Endodermal cell (in vitro differentiated cells): Measurements from ENCODE around the gene ZNF544. TPM values are rescaled to one million over a fixed set of nuclear protein-coding genes. Genes with fewer than 3 reads are reported as not detected.
A peak's percentile ranks its signal among the peaks of the same experiment; 100 is the strongest.

ENCODE experiments used
- DNase-seq: peaks from one replicate; pipeline ENCODE4 v3.0.0-alpha.2; 2017
- H3K27ac ChIP-seq: 2 replicates; pipeline ENCODE4 v1.5.1; 2013; ENCODE audit warnings: mild to moderate bottlenecking, low read depth, low read length, moderate library complexity
- H3K27me3 ChIP-seq: 2 replicates; pipeline ENCODE4 v1.6.1; 2013; ENCODE audit warnings: mild to moderate bottlenecking, low read length, moderate library complexity; ENCODE audit not compliant: insufficient read depth, control insufficient read depth, poor library complexity, severe bottlenecking
- H3K36me3 ChIP-seq: 2 replicates; pipeline ENCODE4 v1.7.0; 2013; ENCODE audit warnings: mild to moderate bottlenecking, low read length, moderate library complexity; ENCODE audit not compliant: control insufficient read depth, insufficient read depth
- H3K4me1 ChIP-seq: one replicate; pipeline ENCODE4 v1.7.0; 2013; ENCODE audit warnings: low read length; ENCODE audit not compliant: control insufficient read depth, insufficient read depth
- H3K4me3 ChIP-seq: 2 replicates; pipeline ENCODE4 v1.5.1; 2013; ENCODE audit warnings: mild to moderate bottlenecking, low read length, moderate library complexity
- H3K9ac ChIP-seq: 2 replicates; pipeline ENCODE4 v1.6.1; 2013; ENCODE audit warnings: mild to moderate bottlenecking, low read length, moderate library complexity; ENCODE audit not compliant: poor library complexity, severe bottlenecking; ENCODE audit errors: extremely low read depth
- H3K9me3 ChIP-seq: 2 replicates; pipeline ENCODE4 v1.6.1; 2013; ENCODE audit warnings: mild to moderate bottlenecking, low read length, moderate library complexity; ENCODE audit not compliant: control insufficient read depth
- H3K27ac Mint-ChIP-seq: 2 replicates; pipeline ENCODE4 v1.8.0; 2020; ENCODE audit warnings: mixed read lengths
- H3K27me3 Mint-ChIP-seq: 2 replicates; pipeline ENCODE4 v1.8.0; 2021; ENCODE audit warnings: mild to moderate bottlenecking, mixed read lengths; ENCODE audit not compliant: insufficient read depth
- H3K36me3 Mint-ChIP-seq: 2 replicates; pipeline ENCODE4 v1.8.0; 2020; ENCODE audit warnings: low read depth, mixed read lengths
- H3K4me1 Mint-ChIP-seq: 2 replicates; pipeline ENCODE4 v1.8.0; 2020; ENCODE audit warnings: mixed read lengths
- H3K4me3 Mint-ChIP-seq: 2 replicates; pipeline ENCODE4 v1.8.0; 2020; ENCODE audit warnings: mild to moderate bottlenecking, moderate library complexity, mixed read lengths
- H3K9me3 Mint-ChIP-seq: 2 replicates; pipeline ENCODE4 v1.8.0; 2020; ENCODE audit warnings: mild to moderate bottlenecking, mixed read lengths
- WGBS, 2 experiments: methylation state at CpG; one replicate each; pipeline versions ENCODE4 v1.1.5 to v1.1.7; 2013; ENCODE audit warnings: missing lambda C conversion rate in 2 of 2, mixed read lengths in 1 of 2; ENCODE audit not compliant: insufficient coverage in 1 of 2, insufficient read length in 1 of 2; 5-methylcytosine and 5-hydroxymethylcytosine counted together
- total RNA-seq, 2 donors: library from RNA; stranded (reverse); fragmentation: NEBNext Ultra II Directional in 1 of 2; extraction: Animal tissue kit (Norgen Biotek cat#: 25700) in 1 of 2; gene quantifications; 2 replicates in 1 of 2; 3 replicates in 1 of 2; pipeline ENCODE4 v1.2.1, GENCODE V29; 2021
- TF ChIP-seq, protein P1 (sequence below): fragments of 200-600 bp; sonication (generic); conservative IDR thresholded peaks from 2 replicates; pipeline ENCODE4 v1.5.0; 2021; ENCODE audit warnings: antibody characterized with exemption, mild to moderate bottlenecking

ZNF544 gene
- total RNA-seq, 2 donors from 2014 or later = 65.7 to 80.2 TPM

DNA sequence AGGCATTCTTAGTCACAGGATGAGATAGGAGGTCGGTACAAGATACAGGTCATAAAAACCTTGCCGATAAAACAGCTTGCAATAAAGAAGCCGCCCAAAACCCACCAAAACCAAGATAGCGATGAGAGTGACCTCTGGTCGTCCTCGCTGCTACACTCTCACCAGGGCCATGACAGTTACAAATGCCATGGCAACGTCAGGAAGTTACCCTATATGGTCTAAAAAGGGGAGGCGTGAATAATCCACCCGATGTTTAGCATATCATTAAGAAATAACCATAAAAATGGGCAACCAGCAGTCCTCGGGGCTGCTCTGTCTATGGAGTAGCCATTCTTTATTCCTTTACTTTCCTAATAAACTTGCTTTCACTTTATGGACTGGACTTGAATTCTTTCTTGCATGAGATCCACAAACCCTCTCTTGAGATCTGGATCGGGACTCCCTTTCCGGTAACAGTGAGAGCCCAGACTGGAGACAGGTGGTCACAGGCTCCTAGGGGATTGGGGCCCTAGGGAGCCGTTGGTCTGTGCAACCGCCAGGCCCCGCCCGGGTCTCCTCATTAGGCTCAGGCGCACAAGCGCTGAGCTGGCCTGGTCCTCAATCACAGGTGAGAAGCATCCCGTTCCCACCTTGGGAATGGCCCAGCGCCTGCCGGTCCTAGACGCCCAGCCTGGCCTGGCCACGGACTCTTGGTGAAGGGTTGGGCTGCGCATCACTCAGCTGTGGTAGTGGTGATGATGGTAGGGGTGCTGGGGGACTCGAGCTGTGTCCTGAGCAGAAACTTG, 10.9 kb upstream of the ZNF544 start:
- Histone ChIP-seq H3K36me3 (peaks cover 15% of the 10 kb centered on the region), H3K9ac (no peak overlapping the region), H3K4me1 (no peaks in the 10 kb centered on the region), H3K9me3 (peaks cover 41% of the 10 kb centered on the region), H3K4me3 (no peak overlapping the region), H3K27ac (no peak overlapping the region), H3K27me3 (no peaks in the 10 kb centered on the region)
- H3K36me3 Mint-ChIP-seq = peaks cover 16% of the 10 kb centered on the region
- H3K27me3 Mint-ChIP-seq = peaks cover 7% of the 10 kb centered on the region
- no peak overlapping the region for H3K27ac Mint-ChIP-seq
- peaks cover 34% of the 10 kb centered on the region for H3K9me3 Mint-ChIP-seq
- no peak for DNase-seq
- H3K4me1 Mint-ChIP-seq = no peaks in the 10 kb centered on the region
- TF ChIP-seq, protein P1, sequence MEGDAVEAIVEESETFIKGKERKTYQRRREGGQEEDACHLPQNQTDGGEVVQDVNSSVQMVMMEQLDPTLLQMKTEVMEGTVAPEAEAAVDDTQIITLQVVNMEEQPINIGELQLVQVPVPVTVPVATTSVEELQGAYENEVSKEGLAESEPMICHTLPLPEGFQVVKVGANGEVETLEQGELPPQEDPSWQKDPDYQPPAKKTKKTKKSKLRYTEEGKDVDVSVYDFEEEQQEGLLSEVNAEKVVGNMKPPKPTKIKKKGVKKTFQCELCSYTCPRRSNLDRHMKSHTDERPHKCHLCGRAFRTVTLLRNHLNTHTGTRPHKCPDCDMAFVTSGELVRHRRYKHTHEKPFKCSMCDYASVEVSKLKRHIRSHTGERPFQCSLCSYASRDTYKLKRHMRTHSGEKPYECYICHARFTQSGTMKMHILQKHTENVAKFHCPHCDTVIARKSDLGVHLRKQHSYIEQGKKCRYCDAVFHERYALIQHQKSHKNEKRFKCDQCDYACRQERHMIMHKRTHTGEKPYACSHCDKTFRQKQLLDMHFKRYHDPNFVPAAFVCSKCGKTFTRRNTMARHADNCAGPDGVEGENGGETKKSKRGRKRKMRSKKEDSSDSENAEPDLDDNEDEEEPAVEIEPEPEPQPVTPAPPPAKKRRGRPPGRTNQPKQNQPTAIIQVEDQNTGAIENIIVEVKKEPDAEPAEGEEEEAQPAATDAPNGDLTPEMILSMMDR = no peak
- 84 to 94% methylated on average over 15 to 25 of the region's 25 CpGs for WGBS, 2 experiments
- no peak overlapping the region for H3K4me3 Mint-ChIP-seq

DNA sequence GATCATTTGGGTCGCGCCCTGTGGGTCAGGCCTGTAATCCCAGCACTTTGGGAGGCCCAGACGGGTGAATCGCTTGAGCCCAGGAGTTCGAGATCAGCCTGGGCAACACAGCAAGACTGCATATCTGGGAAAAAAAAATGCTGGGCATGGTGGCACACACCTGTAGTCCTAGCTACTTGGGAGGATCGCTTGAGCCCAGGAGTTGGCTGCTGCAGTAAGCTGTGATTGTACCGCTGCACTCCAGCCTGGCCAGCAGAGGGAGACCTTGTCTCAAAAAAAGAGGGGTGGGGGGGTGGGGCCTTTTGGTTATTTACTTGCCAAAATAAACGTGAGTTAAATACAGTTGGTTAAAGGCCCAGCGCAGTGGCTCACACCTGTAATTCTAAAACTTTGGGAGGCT, 9.8 kb upstream of the ZNF544 start:
- H3K36me3 Mint-ChIP-seq = peaks cover 5% of the 10 kb centered on the region
- 67 to 74% methylated on average over 7 to 9 of the region's 9 CpGs for WGBS, 2 experiments
- Histone ChIP-seq H3K9me3 (peaks cover 30% of the 10 kb centered on the region), H3K36me3 (peaks cover 4% of the 10 kb centered on the region), H3K27ac (no peak overlapping the region), H3K4me3 (no peak overlapping the region), H3K27me3 (no peaks in the 10 kb centered on the region), H3K4me1 (no peaks in the 10 kb centered on the region), H3K9ac (no peak overlapping the region)
- H3K4me1 Mint-ChIP-seq = no peaks in the 10 kb centered on the region
- TF ChIP-seq, protein P1 = peak; percentile 69
- peaks cover 10% of the 10 kb centered on the region for H3K27me3 Mint-ChIP-seq
- H3K4me3 Mint-ChIP-seq = no peak overlapping the region
- H3K9me3 Mint-ChIP-seq = peaks cover 24% of the 10 kb centered on the region
- H3K27ac Mint-ChIP-seq = no peak overlapping the region
- DNase-seq = peak; percentile 76

DNA sequence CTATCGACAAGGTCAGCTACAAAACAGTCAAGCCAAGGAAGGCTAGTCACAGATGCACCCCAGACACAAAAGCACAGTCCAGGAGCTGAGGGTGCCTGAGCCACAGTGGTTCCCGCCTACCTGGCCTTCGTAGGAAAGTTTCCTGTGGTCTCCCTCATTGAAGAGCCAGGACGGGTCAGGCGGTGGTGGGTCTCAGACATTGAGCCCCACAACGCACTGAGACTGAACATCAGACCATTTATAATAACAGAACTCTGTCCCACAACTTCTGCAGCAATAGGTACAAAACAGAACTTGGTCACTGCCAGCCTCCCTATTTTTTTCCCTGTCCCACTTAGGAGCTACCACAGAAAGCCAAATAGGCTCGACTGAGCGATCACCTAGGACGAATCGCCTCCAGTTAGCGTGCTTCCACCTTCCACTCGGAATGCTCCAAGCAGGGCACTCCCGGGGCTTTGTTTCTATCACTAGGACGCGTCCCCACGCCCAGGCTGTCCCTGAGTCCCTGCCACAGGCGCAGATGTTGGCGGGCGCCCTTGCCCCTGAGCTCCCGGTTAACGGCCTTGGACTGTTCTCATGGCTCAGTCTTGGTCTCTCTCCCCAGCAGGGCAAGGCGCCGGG, 640 bp upstream of the ZNF544 start:
- H3K4me3 Mint-ChIP-seq = peak overlapping the region; percentile 90
- peak overlapping the region; percentile 76 for H3K27ac ChIP-seq
- 12 to 27% methylated on average over 9 to 23 of the region's 23 CpGs for WGBS, 2 experiments
- peak; percentile 56 for DNase-seq
- peaks cover 36% of the 10 kb centered on the region for H3K36me3 Mint-ChIP-seq
- peaks cover 7% of the 10 kb centered on the region for H3K27me3 Mint-ChIP-seq
- H3K4me1 ChIP-seq = no peaks in the 10 kb centered on the region
- peak overlapping the region; percentile 81 for H3K4me3 ChIP-seq
- H3K27ac Mint-ChIP-seq = peak overlapping the region; percentile 98
- H3K27me3 ChIP-seq = no peaks in the 10 kb centered on the region
- TF ChIP-seq, protein P1 = no peak
- peaks cover 35% of the 10 kb centered on the region for H3K36me3 ChIP-seq
- H3K9me3 Mint-ChIP-seq = peaks cover 16% of the 10 kb centered on the region
- H3K9me3 ChIP-seq = peaks cover 43% of the 10 kb centered on the region
- H3K4me1 Mint-ChIP-seq = peaks cover 21% of the 10 kb centered on the region
- H3K9ac ChIP-seq = peak overlapping the region; percentile 72
